Activated T-cell treated with anti-CD3 and anti-CD28 coated beads, Interleukin-2, amount 50 U/mL, for 72 hours (primary cell): ENCODE data around the gene ZNF219. TPM values are rescaled to one million over a fixed set of nuclear protein-coding genes. Genes with fewer than 3 reads are reported as not detected.
A peak's percentile ranks its signal among the peaks of the same experiment; 100 is the strongest.

ENCODE experiments used
- ATAC-seq, 2 donors: fragments of 150-1000 bp; cut with Tn5 transposase; replicated peaks in 1 of 2; 2 replicates each; pipeline ENCODE4 v1.10.0; 2021; ENCODE audit warnings: moderate library complexity in 2 of 2, mild to moderate bottlenecking in 1 of 2
- DNase-seq, 2 donors: peaks; one replicate each; pipeline ENCODE4 v3.0.0; 2021 to 2022; ENCODE audit warnings: mixed read lengths in 1 of 2
- H3K27ac Mint-ChIP-seq: one replicate; pipeline ENCODE4 v1.8.0; 2022; ENCODE audit warnings: mild to moderate bottlenecking, moderate library complexity, mixed read lengths
- H3K27me3 Mint-ChIP-seq: one replicate; pipeline ENCODE4 v1.8.0; 2022; ENCODE audit warnings: low read depth, mixed read lengths
- H3K36me3 Mint-ChIP-seq, 2 donors: one replicate each; pipeline ENCODE4 v1.8.0; 2022; ENCODE audit warnings: mixed read lengths in 2 of 2, mild to moderate bottlenecking in 1 of 2; ENCODE audit not compliant: insufficient read depth in 2 of 2
- H3K4me1 Mint-ChIP-seq: one replicate; pipeline ENCODE4 v1.8.0; 2022; ENCODE audit warnings: low read depth, mixed read lengths
- H3K4me3 Mint-ChIP-seq, 2 donors: one replicate each; pipeline ENCODE4 v1.8.0; 2022; ENCODE audit warnings: mild to moderate bottlenecking in 2 of 2, mixed read lengths in 2 of 2, moderate library complexity in 2 of 2
- H3K9me3 Mint-ChIP-seq, 2 donors: one replicate each; pipeline ENCODE4 v1.8.0; 2022; ENCODE audit warnings: mixed read lengths in 2 of 2
- total RNA-seq, 2 donors: library from RNA; stranded (reverse); gene quantifications; one replicate each; pipeline ENCODE4 v1.2.3, GENCODE V29; 2022

Gene ZNF219
- total RNA-seq, 2 donors from 2014 or later = 11.2 to 12.4 TPM

- no peak overlapping the region for H3K4me3 Mint-ChIP-seq
- peaks cover 27% of the 10 kb centered on the region for H3K4me1 Mint-ChIP-seq
- H3K9me3 Mint-ChIP-seq = no peaks in the 10 kb centered on the region
- H3K27me3 Mint-ChIP-seq = no peaks in the 10 kb centered on the region
- DNase-seq = no peak
- no peak for ATAC-seq
- no peak overlapping the region for H3K27ac Mint-ChIP-seq
- no peaks in the 10 kb centered on the region for H3K36me3 Mint-ChIP-seq
These were observed 8.6 kb downstream of the ZNF219 start for GRCh38 chr14:21089877-21090193.

DNA sequence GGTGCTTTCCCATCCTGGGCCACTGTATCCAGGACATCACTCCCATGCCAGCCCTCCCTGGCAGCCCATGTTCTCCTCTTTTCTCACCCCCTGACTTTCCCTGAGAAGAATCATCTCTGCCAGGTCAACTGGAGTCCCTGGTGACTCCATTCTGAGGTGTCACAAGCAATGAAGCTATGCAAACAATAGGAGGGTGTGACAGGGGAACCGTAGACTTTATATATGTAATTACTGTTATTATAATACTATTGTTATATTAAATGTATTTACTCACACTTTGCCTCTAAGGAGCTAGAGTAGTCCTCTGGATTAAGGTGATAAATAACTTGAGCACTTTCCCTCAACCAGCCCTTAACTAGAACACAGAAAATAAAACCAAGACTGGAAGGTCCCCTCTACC is 9.2 kb downstream of the ZNF219 start:
- no peak overlapping the region for H3K27ac Mint-ChIP-seq
- DNase-seq (no peak), ATAC-seq (no peak)
- no peak overlapping the region for H3K4me3 Mint-ChIP-seq
- H3K9me3 Mint-ChIP-seq = no peaks in the 10 kb centered on the region
- no peaks in the 10 kb centered on the region for H3K27me3 Mint-ChIP-seq
- no peaks in the 10 kb centered on the region for H3K36me3 Mint-ChIP-seq
- peaks cover 27% of the 10 kb centered on the region for H3K4me1 Mint-ChIP-seq

DNA sequence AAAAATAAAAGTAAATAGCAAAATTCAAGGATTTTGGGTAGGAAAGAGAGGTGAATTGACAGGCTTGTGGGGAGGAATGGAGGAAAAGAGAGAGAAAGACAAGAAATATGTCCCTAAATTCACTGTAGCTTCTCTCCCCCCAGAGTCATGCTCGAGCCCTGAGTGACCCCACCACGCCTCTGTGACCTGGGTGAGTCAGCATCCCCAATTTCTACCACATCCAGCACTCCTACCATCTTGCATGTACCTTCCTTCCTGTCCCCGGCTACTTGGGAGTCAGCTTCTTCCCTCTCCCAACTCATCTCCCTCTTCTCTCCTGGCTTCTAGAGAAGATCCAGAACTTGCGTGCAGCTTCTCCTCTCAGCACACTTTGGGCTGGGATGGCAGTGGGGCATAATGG is 9.8 kb downstream of the ZNF219 start:
- peaks cover 27% of the 10 kb centered on the region for H3K4me1 Mint-ChIP-seq
- no peak for DNase-seq
- no peaks in the 10 kb centered on the region for H3K36me3 Mint-ChIP-seq
- H3K27ac Mint-ChIP-seq = no peak overlapping the region
- H3K4me3 Mint-ChIP-seq = no peak overlapping the region
- ATAC-seq = no peak
- H3K9me3 Mint-ChIP-seq = no peaks in the 10 kb centered on the region
- H3K27me3 Mint-ChIP-seq = no peaks in the 10 kb centered on the region

DNA sequence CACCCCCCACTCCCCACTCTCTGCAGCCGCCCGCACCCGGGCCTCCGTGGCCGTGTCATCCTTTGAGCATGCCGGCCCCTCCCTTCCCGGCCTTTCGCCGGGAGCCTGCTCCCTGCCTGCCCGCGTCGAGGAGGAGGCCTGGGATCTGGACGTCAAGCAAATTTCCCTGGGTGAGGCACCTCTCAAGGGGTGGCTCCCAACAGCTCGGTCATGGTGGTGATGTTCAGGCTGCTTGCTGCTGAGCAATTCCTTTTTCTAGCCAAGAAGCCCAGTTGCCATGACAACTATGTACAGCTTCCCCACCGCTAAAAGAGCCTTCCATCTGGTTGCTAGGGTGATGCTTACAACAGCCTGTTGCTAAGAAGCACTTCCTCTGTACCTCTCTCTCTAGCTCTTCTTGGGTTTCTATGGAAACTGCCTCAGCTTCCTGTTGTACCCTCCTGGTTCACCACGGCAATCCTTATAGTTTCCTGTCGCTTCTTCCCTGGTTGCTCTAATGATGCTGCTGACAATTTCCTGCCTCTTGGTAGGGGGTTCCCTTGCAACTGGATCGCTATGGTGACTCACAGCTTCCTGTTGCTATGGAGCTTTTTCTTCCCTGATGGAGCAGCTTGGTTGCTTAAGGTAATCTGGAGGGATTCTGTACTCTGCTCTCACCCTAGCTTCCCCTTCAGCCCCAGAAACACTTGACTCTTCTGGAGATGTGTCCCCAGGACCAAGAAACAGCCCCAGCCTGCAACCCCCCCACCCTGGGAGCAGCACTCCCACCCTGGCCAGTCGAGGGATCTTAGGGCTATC is 11.0 kb downstream of the ZNF219 start:
- Mint-ChIP-seq H3K4me1 (peaks cover 17% of the 10 kb centered on the region), H3K27ac (peak overlapping the region; percentile 39)
- ATAC-seq = peak; percentile 76

DNA sequence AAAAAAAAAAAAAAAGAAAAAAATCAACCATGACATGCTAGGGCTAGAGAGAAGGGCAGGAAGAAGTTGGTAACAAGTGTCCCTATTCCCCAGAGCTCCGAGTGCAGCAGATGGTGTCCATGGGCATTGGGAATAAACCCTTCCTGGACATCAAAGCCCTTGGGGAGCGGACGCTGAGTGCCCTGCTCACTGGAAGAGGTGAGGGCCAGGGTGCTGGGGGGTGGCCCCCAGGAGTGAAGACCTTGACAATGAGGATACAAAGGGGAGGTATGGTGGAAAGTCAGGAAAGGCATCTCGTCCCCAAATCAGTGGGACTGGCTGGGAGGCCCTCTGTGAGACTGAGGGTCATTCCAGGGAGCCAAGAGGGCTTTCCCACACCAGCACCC is 11.6 kb downstream of the ZNF219 start:
- Mint-ChIP-seq H3K4me3 (no peak overlapping the region), H3K9me3 (no peaks in the 10 kb centered on the region), H3K27me3 (no peaks in the 10 kb centered on the region), H3K4me1 (peaks cover 16% of the 10 kb centered on the region), H3K36me3 (no peaks in the 10 kb centered on the region), H3K27ac (peak overlapping the region; percentile 59)
- ATAC-seq (no peak), DNase-seq (no peak)

More for the DNA sequence above, 11.0 kb downstream of the ZNF219 start:
- Mint-ChIP-seq H3K36me3 (no peaks in the 10 kb centered on the region), H3K4me3 (no peak overlapping the region), H3K27me3 (no peaks in the 10 kb centered on the region), H3K9me3 (no peaks in the 10 kb centered on the region)
- DNase-seq = peak in 1 of 2 donors; percentile 32

- Mint-ChIP-seq H3K36me3 (no peaks in the 10 kb centered on the region), H3K4me1 (peaks cover 16% of the 10 kb centered on the region), H3K27ac (no peak overlapping the region), H3K4me3 (no peak overlapping the region), H3K9me3 (no peaks in the 10 kb centered on the region), H3K27me3 (peaks cover 3% of the 10 kb centered on the region)
- DNase-seq (no peak), ATAC-seq (no peak)
These were observed 13.2 kb downstream of the ZNF219 start for GRCh38 chr14:21084998-21085853.

DNA sequence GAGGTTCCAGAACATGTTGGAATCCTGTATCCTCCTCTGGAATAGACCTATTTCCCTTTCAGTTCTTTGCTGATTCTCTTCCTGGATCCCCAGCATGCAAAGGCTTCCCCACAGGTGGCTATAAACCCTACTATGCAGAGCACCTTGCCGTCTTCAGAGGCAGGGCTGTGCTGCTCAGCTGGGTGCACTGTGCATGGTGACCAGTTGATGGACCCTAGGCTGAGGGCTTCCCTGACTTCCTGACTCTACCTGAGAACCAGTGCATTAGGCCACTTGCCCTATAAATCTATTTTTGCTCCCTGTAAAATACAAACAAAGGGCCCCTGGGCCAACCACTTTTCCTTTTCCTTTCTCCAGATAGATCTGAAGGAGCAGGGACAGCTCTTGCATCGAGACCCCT is 14.1 kb downstream of the ZNF219 start:
- no peak overlapping the region for H3K27ac Mint-ChIP-seq
- ATAC-seq (no peak), DNase-seq (no peak)
- peaks cover 6% of the 10 kb centered on the region for H3K27me3 Mint-ChIP-seq
- H3K9me3 Mint-ChIP-seq = no peaks in the 10 kb centered on the region
- H3K4me1 Mint-ChIP-seq = peaks cover 16% of the 10 kb centered on the region
- H3K4me3 Mint-ChIP-seq = no peak overlapping the region
- no peaks in the 10 kb centered on the region for H3K36me3 Mint-ChIP-seq

GRCh38 chr14:21083565-21084325 is 14.7 kb downstream of the ZNF219 start:
- no peaks in the 10 kb centered on the region for H3K9me3 Mint-ChIP-seq
- H3K4me3 Mint-ChIP-seq = no peak overlapping the region
- no peak overlapping the region for H3K27ac Mint-ChIP-seq
- peaks cover 16% of the 10 kb centered on the region for H3K4me1 Mint-ChIP-seq
- DNase-seq = no peak
- no peaks in the 10 kb centered on the region for H3K36me3 Mint-ChIP-seq
- no peak for ATAC-seq
- H3K27me3 Mint-ChIP-seq = peaks cover 6% of the 10 kb centered on the region

DNA sequence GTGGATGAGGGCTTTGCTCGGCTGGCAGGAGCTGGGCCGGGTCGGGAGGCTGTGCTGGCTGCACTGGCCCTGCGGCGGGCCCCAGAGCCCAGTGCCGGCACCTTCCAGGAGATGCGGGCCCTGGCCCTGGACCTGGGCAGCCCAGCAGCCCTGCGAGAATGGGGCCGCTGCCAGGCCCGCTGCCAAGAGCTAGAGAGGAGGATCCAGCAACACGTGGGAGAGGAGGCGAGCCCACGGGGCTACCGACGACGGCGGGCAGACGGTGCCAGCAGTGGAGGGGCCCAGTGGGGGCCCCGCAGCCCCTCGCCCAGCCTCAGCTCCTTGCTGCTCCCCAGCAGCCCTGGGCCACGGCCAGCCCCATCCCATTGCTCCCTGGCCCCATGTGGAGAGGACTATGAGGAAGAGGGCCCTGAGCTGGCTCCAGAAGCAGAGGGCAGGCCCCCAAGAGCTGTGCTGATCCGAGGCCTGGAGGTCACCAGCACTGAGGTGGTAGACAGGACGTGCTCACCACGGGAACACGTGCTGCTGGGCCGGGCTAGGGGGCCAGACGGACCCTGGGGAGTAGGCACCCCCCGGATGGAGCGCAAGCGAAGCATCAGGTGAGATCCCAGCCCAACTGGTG is 16.8 kb downstream of the ZNF219 start:
- Mint-ChIP-seq H3K36me3 (no peaks in the 10 kb centered on the region), H3K27me3 (peaks cover 6% of the 10 kb centered on the region)
- no peak for ATAC-seq

DNA sequence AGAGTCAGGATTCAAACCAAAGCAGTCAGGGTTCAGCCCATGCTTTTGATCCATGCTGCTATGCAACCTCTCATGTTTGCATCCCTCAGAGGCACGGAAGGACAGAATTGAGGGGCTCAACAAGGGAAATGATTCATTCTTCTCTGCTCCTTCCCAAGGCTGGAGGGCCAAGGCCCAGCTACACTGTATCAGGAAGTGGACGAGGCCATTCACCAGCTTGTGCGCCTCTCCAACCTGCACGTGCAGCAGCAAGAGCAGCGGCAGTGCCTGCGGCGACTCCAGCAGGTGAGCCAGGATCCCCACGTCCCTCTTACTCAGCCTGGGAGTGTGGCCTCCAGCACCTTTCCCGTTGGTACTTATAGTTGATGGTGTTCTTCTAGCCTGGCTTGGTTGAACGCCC is 19.7 kb downstream of the ZNF219 start:
- Mint-ChIP-seq H3K27me3 (peaks cover 9% of the 10 kb centered on the region), H3K4me1 (no peaks in the 10 kb centered on the region), H3K36me3 (no peaks in the 10 kb centered on the region), H3K9me3 (no peaks in the 10 kb centered on the region), H3K4me3 (no peak overlapping the region), H3K27ac (no peak overlapping the region)
- DNase-seq (no peak), ATAC-seq (no peak)

More for the DNA sequence above, 16.8 kb downstream of the ZNF219 start:
- Mint-ChIP-seq H3K4me1 (peaks cover 3% of the 10 kb centered on the region), H3K27ac (no peak overlapping the region), H3K4me3 (no peak overlapping the region), H3K9me3 (no peaks in the 10 kb centered on the region)
- DNase-seq = no peak

DNA sequence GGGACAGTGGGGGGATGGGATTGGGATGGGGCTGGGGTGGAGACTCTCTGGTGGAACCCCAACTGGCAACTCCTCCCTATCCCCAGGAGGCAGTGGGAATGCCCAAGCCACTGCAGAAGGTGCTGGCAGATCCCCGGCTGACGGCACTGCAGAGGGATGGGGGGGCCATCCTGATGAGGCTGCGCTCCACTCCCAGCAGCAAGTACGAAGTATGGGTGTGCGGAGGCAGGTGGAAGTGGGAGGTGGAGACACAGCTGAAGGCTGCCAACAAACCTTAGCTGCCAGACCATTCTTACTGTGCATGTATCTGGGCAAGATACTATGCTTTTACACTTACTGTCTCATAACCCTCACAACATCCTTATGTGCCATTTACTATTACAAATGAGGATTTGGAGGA is 20.2 kb downstream of the ZNF219 start:
- Mint-ChIP-seq H3K27ac (no peak overlapping the region), H3K36me3 (no peaks in the 10 kb centered on the region)
- ATAC-seq = no peak

GRCh38 chr14:21077672-21078071 is 20.8 kb downstream of the ZNF219 start:
- Mint-ChIP-seq H3K4me1 (no peaks in the 10 kb centered on the region), H3K36me3 (no peaks in the 10 kb centered on the region), H3K27me3 (peaks cover 19% of the 10 kb centered on the region), H3K4me3 (no peak overlapping the region), H3K27ac (no peak overlapping the region), H3K9me3 (no peaks in the 10 kb centered on the region)
- ATAC-seq = no peak
- DNase-seq = no peak

More for the DNA sequence above, 20.2 kb downstream of the ZNF219 start:
- Mint-ChIP-seq H3K4me1 (no peaks in the 10 kb centered on the region), H3K27me3 (peaks cover 13% of the 10 kb centered on the region), H3K9me3 (no peaks in the 10 kb centered on the region), H3K4me3 (no peak overlapping the region)
- DNase-seq = no peak
